ENCODE measurements around the gene ZNF407. TPM values are rescaled to one million over a fixed set of nuclear protein-coding genes. Genes with fewer than 3 reads are reported as not detected.

ZNF407 gene
- total RNA-seq, 1 donor from 2014 or later, result 10.7 TPM

DNA sequence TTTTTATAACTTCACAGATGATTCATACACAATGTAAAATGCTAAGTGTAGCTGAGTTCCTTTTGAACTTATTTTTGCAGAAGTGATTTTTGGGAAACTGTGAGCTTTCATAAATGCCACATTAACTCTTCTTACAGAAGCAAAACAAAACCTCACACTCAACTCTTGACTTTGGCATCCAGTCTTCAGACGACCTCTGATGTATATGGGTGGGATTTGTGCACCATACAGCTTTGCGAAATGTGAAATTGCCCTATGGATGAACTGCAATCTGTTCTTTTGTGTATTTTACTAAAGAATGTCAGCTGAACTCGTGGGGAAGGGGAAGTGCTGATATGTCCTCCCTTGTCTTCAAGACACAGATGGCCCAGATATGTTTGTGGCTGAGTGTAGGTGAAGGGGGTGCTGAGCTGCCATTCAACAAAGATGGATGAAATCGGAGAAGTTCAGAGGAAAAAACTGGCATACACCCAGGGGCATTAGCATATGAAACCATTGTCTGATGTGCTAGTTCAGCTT, 393.0 kb downstream of the ZNF407 start:
- intact Hi-C loops (cut with DNase I), result no loop called here
- ATAC-seq (no peak), DNase-seq (ENCODE audit: missing footprints) (no peak)

- no peak for DNase-seq (ENCODE audit: missing footprints)
- ATAC-seq, result peak; percentile 42
- intact Hi-C loops (cut with DNase I), result no loop called here
These were observed 397.1 kb downstream of the ZNF407 start for GRCh38 chr18:74994502-74995418.

GRCh38 chr18:74995419-74995736, 397.7 kb downstream of the ZNF407 start:
- ATAC-seq (no peak), DNase-seq (ENCODE audit: missing footprints) (no peak)
- intact Hi-C loops (cut with DNase I), result no loop called here

DNA sequence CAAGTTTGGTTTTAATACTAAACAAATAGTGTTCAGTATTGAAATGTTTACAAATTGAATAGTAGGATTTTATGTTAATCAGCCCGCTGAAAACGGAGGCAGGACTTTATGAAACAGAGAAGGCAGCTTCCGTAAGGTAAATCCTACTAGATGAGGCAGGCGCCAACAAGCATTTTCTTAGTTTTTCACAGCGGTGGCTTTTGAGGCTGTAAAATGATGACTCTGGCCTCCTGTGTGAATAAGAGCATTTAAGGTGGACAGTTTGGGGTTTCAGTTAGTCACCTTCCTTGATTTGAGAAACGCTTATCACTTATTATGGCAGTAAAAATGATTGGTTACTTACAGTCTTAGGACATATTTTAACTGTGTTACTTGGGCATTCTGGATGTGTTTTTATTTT, 398.4 kb downstream of the ZNF407 start:
- DNase-seq (ENCODE audit: missing footprints), result no peak
- intact Hi-C loops (cut with DNase I), result no loop called here
- ATAC-seq, result no peak

DNA sequence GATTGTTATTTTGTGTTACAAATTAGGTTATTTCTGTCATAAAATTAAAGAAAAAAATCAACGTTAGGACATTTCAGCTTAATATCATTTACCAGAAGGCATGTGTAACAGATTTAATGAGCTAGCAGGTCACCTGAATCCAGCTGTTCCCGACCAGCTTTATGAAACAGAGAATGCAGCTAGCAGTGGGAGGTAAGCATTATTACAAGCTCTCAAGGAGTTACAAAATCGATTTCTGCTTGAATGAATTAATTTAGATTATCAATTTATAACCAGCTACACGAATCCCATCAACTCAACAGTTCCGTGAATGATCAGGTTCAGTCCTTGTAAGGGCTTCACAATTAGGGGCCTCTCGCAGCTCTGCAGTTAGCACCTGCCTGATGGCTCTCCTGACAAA, 399.3 kb downstream of the ZNF407 start:
- intact Hi-C loops (cut with DNase I), result no loop called here
- ATAC-seq (no peak), DNase-seq (ENCODE audit: missing footprints) (no peak)

DNA sequence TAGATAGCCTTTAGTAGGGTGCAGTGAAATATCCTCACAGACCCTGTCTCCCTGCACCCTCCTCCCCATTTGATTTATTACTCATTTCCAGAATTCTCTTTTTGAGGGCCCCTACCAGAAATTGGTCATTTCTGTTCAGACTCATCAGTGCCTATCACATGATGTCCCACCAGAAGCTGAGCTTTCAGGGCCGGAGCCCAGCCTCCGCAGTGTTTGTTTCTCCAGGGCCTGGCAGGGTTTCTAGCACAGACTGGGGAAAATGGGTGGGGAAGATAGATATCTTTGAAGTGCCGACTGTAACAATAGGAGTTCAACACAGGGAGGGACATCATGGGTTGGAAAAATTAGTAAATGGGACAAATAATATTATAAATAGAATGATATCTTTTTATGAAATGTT, 403.2 kb downstream of the ZNF407 start:
- DNase-seq (ENCODE audit: missing footprints) (no peak), ATAC-seq (no peak)
- intact Hi-C loops (cut with DNase I), result no loop called here

GRCh38 chr18:75003039-75003438, 405.4 kb downstream of the ZNF407 start:
- ATAC-seq (peak; percentile 87), DNase-seq (ENCODE audit: missing footprints) (no peak)
- intact Hi-C loops (cut with DNase I), result no loop called here

DNA sequence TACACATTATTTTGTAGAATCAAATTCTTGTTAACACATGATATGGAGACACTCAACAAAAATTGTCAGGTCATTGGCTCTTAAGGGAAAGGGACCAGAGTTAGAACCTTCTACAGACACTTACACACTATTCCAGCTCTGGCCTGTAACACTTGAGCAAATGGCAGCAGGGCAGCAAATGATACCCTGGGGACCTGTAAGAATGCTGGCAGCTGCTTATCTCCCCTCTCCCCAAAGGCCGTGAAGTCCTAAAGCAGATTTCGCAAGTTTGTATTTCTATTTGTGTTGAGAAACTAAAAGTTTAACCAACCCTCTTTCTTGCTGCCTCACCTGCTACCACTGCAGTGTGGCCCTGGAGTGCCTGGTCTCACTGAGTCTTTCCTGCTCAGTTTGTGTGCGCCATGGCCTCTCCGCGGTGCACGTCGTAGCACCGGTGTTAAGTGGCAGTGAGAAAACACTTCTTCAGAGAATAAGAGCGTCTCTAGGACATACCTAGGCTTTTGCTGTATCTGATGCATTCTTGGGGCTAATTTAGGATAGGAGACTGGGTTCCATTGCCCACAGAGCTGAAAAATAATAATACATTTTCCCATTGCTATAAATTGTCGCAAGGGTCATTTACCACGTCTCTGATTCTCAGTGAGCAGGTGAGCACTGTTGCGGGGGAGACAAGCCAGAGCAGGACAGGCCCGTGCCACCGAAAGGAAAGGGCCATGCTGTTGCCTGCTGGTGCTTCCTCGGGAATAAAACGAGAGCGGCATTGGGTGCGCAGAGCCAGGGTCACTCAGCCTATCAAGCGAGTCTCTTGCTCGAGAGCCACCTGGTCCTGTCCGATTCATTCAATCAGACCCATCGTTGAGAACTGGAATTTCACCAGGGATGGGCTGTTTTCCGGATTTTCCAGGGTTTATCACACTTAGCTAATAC, 406.4 kb downstream of the ZNF407 start:
- intact Hi-C loops (cut with DNase I), result no loop called here
- ATAC-seq (peak; percentile 96), DNase-seq (ENCODE audit: missing footprints) (peak; percentile 59)

- intact Hi-C loops (cut with DNase I), result no loop called here
- ATAC-seq (no peak), DNase-seq (ENCODE audit: missing footprints) (no peak)
These were observed 408.0 kb downstream of the ZNF407 start for GRCh38 chr18:75005626-75006025.

GRCh38 chr18:75008186-75008585, 410.5 kb downstream of the ZNF407 start:
- ATAC-seq (no peak), DNase-seq (ENCODE audit: missing footprints) (no peak)
- intact Hi-C loops (cut with DNase I), result no loop called here

DNA sequence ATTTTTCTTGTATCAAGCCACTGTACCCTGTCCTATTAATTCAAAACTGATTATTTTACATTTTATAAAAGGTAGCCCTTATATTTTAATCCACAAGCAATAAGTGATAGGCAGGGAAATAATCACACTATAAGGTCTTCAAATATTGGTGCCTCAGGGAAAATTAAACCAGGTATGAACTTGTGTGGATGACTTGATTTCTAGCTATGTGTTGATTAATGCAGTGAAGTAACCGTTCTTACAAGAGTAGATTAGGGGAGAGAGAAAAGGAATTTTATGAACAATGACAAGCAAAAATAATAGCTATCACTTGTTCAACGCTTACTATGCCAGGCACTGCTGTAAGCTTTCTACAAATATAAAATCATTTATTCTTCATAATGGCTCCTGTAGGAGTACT, 411.6 kb downstream of the ZNF407 start:
- no peak for DNase-seq (ENCODE audit: missing footprints)
- intact Hi-C loops (cut with DNase I), result no loop called here
- ATAC-seq, result no peak

DNA sequence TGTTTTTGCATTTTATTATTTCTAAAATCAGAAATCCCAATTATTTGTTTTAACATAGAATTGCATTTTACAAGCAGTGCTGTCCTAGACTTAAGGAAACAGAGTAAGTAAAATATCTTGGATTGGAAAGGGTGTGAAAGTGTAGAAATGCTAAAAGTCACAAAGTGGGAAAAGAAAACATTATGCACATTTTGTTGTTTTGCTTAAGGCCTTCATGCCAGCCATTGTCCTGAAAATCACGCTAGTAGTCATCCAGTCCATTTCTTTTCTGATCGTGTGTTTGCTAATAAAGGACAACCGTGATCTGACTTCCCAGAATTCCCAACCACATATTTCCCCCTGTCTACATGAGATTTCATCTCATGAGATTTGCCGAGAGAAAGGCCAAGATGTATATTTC, 412.2 kb downstream of the ZNF407 start:
- ATAC-seq (no peak), DNase-seq (ENCODE audit: missing footprints) (no peak)
- intact Hi-C loops (cut with DNase I), result no loop called here

DNA sequence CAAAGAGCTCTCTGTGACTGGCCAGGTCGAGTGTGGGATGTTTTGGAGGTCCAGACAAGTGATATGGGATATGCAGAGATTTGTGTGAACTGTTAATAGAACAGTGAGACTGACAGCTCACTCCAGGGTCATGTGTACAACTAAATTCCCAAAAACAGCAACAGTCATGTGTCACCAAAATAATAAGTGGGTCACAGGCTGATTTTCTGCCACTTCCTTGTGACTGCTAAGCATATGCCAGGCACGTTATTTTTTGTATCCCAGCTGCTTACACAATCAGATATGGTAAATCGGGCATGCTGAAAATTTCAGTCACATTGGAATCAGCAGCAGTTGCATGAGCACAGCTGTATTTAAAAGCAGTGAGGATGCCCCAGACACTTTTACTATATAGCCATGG, 412.6 kb downstream of the ZNF407 start:
- ATAC-seq, result peak; percentile 59
- intact Hi-C loops (cut with DNase I), result no loop called here
- DNase-seq (ENCODE audit: missing footprints), result no peak

DNA sequence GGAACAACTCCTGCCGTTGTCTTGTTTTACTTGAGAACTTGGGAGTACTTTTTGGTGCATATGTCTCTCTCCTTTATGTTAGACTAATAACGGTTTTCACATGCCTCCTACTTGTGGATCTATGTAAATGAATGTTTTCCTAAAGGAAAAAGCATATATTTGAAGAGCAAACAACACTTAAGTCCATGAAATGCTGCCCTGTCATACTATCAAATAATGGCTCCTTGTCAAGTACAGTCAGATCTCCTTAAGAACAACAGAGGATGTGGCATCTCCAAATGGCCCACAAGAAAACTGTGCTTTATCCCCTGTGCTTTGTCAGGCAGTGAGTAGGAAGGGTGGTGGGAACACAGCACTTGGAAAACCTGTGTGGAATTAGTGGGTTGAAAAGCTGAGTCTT, 413.0 kb downstream of the ZNF407 start:
- intact Hi-C loops (cut with DNase I), result no loop called here
- no peak for DNase-seq (ENCODE audit: missing footprints)
- ATAC-seq, result no peak

DNA sequence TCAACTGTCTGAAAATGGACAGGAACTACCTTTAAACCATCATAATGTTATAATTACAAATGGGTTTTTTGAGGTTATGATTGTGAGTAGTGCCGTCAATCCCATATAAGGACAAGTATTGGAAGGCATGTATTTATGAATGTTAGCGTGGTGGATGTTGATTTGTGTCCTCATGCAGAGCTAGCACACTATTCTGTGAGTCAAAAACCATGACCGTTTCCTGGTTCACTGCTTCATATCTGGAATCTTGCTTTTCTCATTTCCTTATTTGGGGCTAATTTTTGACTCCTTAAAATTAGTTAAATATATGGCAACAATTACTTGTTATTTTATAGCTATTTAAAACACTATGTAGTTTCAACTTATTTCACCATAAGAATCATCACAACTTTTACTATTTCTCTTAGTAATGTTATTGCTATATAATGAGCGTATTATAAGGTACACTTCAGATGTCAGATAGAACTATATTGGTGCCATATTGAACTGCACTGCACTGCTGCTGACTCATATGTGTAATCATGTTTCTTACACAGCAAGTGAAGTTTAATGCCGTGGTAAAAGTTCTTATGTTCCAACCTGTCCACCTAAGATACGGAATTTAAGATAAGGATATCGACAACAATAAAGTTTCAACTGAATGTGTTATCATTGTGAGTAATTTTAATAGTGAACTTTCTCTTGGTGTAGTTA, 418.5 kb downstream of the ZNF407 start:
- DNase-seq (ENCODE audit: missing footprints), result no peak

GRCh38 chr18:75023473-75023872, 425.8 kb downstream of the ZNF407 start:
- no peak for DNase-seq (ENCODE audit: missing footprints)
- no peak for ATAC-seq
- intact Hi-C loops (cut with DNase I), result no loop called here

More for the DNA sequence above, 418.5 kb downstream of the ZNF407 start:
- intact Hi-C loops (cut with DNase I), result no loop called here
- no peak for ATAC-seq

- DNase-seq (ENCODE audit: missing footprints), result no peak
- no peak for ATAC-seq
- intact Hi-C loops (cut with DNase I), result no loop called here
These were observed 427.2 kb downstream of the ZNF407 start for GRCh38 chr18:75024871-75025270.

DNA sequence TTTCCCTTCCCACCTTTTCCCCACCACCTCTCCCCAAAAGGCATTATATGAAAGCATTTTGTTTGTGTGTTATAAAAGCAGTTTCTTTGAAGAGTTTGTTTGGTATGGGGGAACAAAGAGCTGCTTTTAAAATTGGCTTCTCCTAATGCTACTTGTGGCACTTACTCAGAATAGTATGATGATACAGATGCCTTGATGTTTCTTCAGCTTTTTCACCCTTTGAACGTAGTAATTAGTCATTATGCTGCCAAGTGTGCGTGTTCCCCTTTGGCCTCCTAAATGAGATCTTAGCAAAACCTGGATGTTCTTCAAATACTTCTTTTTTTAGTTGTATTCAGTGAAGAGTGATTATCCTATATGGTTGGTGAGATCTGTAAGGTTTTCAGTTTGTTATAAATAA, 427.9 kb downstream of the ZNF407 start:
- DNase-seq (ENCODE audit: missing footprints) (no peak), ATAC-seq (no peak)
- intact Hi-C loops (cut with DNase I), result no loop called here

DNA sequence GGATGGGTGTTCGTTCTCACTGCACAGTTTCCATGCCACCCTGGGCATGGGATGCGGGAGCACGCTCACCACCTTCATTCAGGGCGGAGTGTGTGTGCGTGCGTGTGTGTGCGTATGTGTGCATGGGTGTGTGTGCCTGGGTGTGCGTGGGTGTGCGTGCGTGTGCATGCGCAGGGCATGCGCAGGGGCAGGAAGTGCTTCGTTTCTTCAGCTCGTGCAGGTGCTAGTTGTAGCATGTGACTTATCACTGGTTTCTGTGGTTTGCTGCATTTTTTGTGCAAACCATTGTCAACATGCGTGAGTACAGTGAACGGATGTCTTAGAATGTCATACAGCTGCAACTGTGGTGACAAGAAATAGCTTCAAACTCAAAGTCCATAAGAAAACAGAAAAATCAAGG, 431.8 kb downstream of the ZNF407 start:
- no peak for ATAC-seq
- intact Hi-C loops (cut with DNase I), result no loop called here
- no peak for DNase-seq (ENCODE audit: missing footprints)
